ENCODE measurements around the gene AQP5.

Gene AQP5

DNA sequence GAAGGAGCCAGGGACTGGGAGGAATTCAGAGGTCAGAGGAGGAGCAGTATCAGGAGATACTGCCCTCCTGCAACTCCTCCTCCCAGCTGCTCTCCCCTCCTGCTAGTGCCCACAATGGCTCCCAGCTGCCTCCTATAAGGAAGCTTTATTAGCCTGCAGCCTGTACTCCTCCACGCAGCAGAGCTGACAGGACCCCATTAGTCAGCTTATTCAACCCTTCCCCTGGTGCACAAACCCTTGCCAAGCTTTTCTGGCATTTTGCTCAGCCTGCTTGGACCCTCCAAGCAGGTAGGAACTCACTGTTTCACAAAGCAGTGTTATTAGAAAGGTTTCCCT lies 18.1 kb upstream of the AQP5 start:
- ChIA-PET POLR2A (ENCODE audit: low non-redundant PET) (no interaction called here), CTCF (interaction anchor here (0.5 to 1.3 kb wide), 3 partner anchors 41 to 76 kb away, joined by 3 to 6 read pairs (median 5); no protein-coding TSS in a partner anchor)
- TF ChIP-seq, protein P1, sequence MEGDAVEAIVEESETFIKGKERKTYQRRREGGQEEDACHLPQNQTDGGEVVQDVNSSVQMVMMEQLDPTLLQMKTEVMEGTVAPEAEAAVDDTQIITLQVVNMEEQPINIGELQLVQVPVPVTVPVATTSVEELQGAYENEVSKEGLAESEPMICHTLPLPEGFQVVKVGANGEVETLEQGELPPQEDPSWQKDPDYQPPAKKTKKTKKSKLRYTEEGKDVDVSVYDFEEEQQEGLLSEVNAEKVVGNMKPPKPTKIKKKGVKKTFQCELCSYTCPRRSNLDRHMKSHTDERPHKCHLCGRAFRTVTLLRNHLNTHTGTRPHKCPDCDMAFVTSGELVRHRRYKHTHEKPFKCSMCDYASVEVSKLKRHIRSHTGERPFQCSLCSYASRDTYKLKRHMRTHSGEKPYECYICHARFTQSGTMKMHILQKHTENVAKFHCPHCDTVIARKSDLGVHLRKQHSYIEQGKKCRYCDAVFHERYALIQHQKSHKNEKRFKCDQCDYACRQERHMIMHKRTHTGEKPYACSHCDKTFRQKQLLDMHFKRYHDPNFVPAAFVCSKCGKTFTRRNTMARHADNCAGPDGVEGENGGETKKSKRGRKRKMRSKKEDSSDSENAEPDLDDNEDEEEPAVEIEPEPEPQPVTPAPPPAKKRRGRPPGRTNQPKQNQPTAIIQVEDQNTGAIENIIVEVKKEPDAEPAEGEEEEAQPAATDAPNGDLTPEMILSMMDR (conservative IDR thresholded peaks at IDR 0.05; ENCODE audit: low read depth) = no peak
- H3K27ac ChIP-seq = peak overlapping the region; percentile 25
- DNase-seq (ENCODE audit: low spot score) = no peak

DNA sequence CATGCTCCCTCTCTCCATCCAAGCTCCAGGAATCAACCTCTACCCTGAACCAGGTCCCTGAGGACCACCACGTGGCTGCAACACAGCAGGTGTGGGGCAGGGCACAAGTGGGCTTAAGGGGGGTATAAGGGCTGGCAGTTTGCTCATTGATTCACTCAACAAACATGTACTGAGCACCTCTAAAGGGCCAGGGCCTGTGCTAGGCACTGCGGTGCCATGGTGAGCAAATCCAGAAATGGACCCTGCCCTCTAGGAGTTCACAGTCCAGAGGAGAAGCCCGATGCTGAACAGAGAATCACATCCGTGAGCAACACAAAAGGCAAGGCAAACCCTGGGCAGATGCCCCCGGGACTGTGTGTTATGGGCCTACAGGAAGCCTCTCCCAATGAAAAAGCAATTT lies 17.6 kb upstream of the AQP5 start:
- no peak overlapping the region for H3K27ac ChIP-seq
- TF ChIP-seq, protein P1 (conservative IDR thresholded peaks at IDR 0.05; ENCODE audit: low read depth) = no peak
- ChIA-PET CTCF (interaction anchor here (0.5 kb wide), 1 partner anchor 42 kb away, joined by 3 read pairs; no protein-coding TSS in a partner anchor), POLR2A (ENCODE audit: low non-redundant PET) (no interaction called here)
- DNase-seq (ENCODE audit: low spot score) = no peak

- TF ChIP-seq, protein P1 (conservative IDR thresholded peaks at IDR 0.05; ENCODE audit: low read depth) = no peak
- POLR2A ChIA-PET (ENCODE audit: low non-redundant PET) = no interaction called here
- no peak overlapping the region for H3K27ac ChIP-seq
These were observed 17.0 kb upstream of the AQP5 start for GRCh38 chr12:49944718-49945117.

GRCh38 chr12:49945394-49946080 lies 16.1 kb upstream of the AQP5 start:
- POLR2A ChIA-PET (ENCODE audit: low non-redundant PET) = no interaction called here

More at GRCh38 chr12:49944718-49945117, 17.0 kb upstream of the AQP5 start:
- no peak for DNase-seq (ENCODE audit: low spot score)
- CTCF ChIA-PET = interaction anchor here (0.6 to 0.8 kb wide), 3 partner anchors 104 to 158 kb away, joined by 3 to 5 read pairs (median 3); no protein-coding TSS in a partner anchor

DNA sequence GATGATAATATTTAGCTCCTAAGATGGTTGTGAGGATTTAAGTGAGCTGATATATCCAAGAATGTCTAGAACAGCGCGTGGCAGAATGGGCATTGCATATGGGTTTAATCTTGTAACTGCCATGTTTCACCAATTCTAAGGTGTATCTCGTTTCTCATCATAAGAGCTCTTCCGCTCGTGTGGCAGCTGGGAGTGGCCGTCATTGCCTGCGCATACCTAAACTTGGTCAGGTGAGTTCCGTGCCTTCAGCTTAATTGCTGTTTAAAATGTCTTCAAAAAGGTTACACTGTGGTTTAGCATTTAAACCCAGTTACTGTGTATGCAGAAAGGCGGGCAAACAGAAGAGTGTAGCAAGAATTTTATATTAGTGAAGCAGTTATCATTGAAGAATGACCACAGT lies 15.6 kb upstream of the AQP5 start:
- TF ChIP-seq, protein P1 (conservative IDR thresholded peaks at IDR 0.05; ENCODE audit: low read depth) = no peak
- ChIA-PET POLR2A (ENCODE audit: low non-redundant PET) (no interaction called here), CTCF (interaction anchor here (0.6 to 1.6 kb wide), 14 partner anchors 8 to 258 kb away, joined by 3 to 12 read pairs (median 4); no protein-coding TSS in a partner anchor)
- H3K27ac ChIP-seq = no peak overlapping the region
- no peak for DNase-seq (ENCODE audit: low spot score)

More at GRCh38 chr12:49945394-49946080, 16.1 kb upstream of the AQP5 start:
- CTCF ChIA-PET = interaction anchor here (0.5 to 1.6 kb wide), 21 partner anchors 8 to 158 kb away, joined by 3 to 12 read pairs (median 4); no protein-coding TSS in a partner anchor
- peak; percentile 55 for DNase-seq (ENCODE audit: low spot score)
- no peak overlapping the region for H3K27ac ChIP-seq
- TF ChIP-seq, protein P1 (conservative IDR thresholded peaks at IDR 0.05; ENCODE audit: low read depth) = peak; percentile 67

DNA sequence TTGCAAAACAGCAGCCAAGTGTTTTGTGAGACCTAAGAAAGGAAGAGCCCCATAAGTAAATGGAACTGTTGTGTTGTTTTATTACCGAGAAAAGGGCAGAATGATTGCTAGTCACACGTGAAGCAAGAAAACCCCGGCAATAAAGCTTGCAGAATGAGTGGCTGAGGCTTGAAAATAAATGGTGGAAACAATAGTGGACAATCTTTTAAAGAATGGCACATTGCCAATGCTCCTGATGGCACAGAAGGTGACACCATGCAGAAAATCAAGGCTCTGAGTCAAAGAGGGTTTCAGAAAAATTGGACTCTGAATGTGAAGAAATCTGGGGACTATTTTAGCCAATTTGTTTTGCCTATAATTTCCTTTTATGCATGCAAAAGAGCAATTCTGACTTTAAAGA lies 15.2 kb upstream of the AQP5 start:
- POLR2A ChIA-PET (ENCODE audit: low non-redundant PET) = no interaction called here
- CTCF ChIA-PET = interaction anchor here (0.6 to 1.6 kb wide), 12 partner anchors 7 to 328 kb away, joined by 3 to 12 read pairs (median 4); no protein-coding TSS in a partner anchor
- H3K27ac ChIP-seq = no peak overlapping the region
- no peak for DNase-seq (ENCODE audit: low spot score)
- TF ChIP-seq, protein P1 (conservative IDR thresholded peaks at IDR 0.05; ENCODE audit: low read depth) = no peak
